Measurements from ENCODE around the gene ZFP90.
A peak's percentile ranks its signal among the peaks of the same experiment; 100 is the strongest.

ZFP90 gene

GRCh38 chr16:68575082-68575481 lies 36.0 kb downstream of the ZFP90 start:
- TF ChIP-seq, protein P1, sequence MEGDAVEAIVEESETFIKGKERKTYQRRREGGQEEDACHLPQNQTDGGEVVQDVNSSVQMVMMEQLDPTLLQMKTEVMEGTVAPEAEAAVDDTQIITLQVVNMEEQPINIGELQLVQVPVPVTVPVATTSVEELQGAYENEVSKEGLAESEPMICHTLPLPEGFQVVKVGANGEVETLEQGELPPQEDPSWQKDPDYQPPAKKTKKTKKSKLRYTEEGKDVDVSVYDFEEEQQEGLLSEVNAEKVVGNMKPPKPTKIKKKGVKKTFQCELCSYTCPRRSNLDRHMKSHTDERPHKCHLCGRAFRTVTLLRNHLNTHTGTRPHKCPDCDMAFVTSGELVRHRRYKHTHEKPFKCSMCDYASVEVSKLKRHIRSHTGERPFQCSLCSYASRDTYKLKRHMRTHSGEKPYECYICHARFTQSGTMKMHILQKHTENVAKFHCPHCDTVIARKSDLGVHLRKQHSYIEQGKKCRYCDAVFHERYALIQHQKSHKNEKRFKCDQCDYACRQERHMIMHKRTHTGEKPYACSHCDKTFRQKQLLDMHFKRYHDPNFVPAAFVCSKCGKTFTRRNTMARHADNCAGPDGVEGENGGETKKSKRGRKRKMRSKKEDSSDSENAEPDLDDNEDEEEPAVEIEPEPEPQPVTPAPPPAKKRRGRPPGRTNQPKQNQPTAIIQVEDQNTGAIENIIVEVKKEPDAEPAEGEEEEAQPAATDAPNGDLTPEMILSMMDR (IDR thresholded peaks at IDR 0.05; ENCODE audit: low read depth, low read length) = no peak
- DNase-seq (ENCODE audit: low read depth, low spot score) = no peak
- in situ Hi-C loops (cut with HindIII; ENCODE audit: low sequenced_read_pairs) = no loop called here
- H3K4me3 ChIP-seq (ENCODE audit: low read depth, low read length) = no peak overlapping the region

DNA sequence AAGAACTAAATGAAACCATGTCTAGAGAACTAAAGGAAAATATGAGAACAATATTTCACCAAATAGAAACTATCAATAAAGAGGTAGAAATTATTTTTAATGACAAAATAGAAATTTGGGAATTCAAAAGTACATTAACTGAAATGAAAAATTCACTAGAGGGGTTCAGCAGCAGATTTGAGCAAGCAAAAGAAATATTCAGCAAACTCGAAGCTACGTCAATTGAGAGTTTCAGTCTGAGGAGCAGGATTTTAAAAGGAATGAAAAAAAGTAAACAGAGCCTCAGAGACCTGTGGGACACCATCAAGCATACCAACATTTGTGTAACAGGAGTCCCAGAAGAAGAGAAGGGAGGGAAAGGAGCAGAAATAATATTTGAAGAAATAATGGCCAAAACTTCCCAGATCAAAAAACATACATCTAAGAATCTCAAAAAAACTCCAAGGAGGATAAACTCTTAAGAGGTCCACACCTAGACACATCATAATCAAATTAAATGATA lies 38.3 kb downstream of the ZFP90 start:
- in situ Hi-C loops (cut with HindIII; ENCODE audit: low sequenced_read_pairs) = no loop called here
- TF ChIP-seq, protein P1 (IDR thresholded peaks at IDR 0.05; ENCODE audit: low read depth, low read length) = no peak
- no peak overlapping the region for H3K4me3 ChIP-seq (ENCODE audit: low read depth, low read length)
- DNase-seq (ENCODE audit: low read depth, low spot score) = no peak

GRCh38 chr16:68590201-68590994 lies 51.3 kb downstream of the ZFP90 start:
- H3K4me3 ChIP-seq (ENCODE audit: low read depth, low read length) = no peak overlapping the region
- TF ChIP-seq, protein P1 (IDR thresholded peaks at IDR 0.05; ENCODE audit: low read depth, low read length) = peak; percentile 82
- in situ Hi-C loops (cut with HindIII; ENCODE audit: low sequenced_read_pairs) = no loop called here
- DNase-seq (ENCODE audit: low read depth, low spot score) = peak; percentile 43

DNA sequence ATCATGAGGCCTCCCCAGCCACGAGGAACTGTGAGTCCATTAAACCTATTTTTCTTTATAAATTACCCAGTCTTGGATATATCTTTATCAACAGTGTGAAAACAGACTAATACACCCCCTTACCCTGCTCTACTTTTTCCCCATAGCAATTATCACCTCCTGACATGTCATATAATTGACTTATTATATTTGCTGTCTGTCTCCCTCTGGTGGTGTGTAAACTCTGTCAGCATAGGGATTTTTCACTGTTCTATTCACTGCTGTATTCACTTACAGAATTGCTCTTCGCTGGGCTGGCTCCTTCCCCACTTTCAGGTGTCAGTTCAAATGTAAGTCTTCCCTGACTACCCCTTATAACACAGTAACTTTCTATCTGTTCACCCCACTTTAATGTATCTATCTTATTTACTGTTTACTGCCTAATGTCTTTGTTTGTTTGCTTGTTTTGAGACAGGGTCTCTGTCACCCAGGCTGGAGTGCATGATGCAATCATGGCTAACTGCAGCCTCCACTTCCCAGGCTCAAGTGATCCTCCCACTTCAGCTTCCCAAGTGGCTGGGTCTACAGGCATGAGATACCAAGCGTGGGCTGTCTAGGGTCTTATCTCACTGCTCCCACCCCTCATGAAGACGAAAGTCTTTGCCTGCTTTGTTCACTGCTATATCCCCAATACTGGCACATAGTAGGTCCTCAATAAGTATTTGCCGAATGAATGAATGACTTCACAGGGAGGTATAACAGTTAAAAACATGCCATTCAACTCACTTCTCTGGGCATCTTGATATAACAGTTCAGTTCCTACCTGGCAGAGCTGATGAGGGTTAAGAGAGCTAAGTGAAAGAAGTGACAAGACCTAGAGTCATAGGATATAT lies 53.6 kb downstream of the ZFP90 start:
- H3K4me3 ChIP-seq (ENCODE audit: low read depth, low read length) = no peak overlapping the region
- DNase-seq (ENCODE audit: low read depth, low spot score) = no peak
- TF ChIP-seq, protein P1 (IDR thresholded peaks at IDR 0.05; ENCODE audit: low read depth, low read length) = peak; percentile 28
- in situ Hi-C loops (cut with HindIII; ENCODE audit: low sequenced_read_pairs) = no loop called here

DNA sequence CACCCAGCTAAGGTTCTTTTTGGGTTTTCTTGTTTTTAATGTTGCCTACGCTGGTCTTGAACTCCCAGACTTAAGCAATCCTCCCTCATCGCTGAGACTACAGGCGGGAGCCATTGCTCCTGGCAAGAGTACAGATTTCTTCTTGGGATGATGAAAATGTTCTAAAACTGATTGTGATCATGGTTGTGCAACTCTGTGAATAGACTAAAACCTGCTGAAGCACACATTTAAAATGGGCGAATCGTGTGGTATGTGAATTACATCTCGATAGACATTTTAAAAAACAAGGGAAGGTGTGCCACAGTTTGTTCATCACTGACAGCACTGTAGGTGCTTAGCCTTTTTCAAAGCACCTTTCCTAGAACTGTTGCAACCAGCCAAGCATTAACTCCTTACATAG lies 57.2 kb downstream of the ZFP90 start:
- no peak for DNase-seq (ENCODE audit: low read depth, low spot score)
- TF ChIP-seq, protein P1 (IDR thresholded peaks at IDR 0.05; ENCODE audit: low read depth, low read length) = no peak
- H3K4me3 ChIP-seq (ENCODE audit: low read depth, low read length) = no peak overlapping the region
- in situ Hi-C loops (cut with HindIII; ENCODE audit: low sequenced_read_pairs) = no loop called here

- H3K4me3 ChIP-seq (ENCODE audit: low read depth, low read length) = no peak overlapping the region
- TF ChIP-seq, protein P1 (IDR thresholded peaks at IDR 0.05; ENCODE audit: low read depth, low read length) = no peak
- no peak for DNase-seq (ENCODE audit: low read depth, low spot score)
- in situ Hi-C loops (cut with HindIII; ENCODE audit: low sequenced_read_pairs) = no loop called here
Measured at GRCh38 chr16:68599586-68599985, 60.5 kb downstream of the ZFP90 start.

Data from astrocyte of the spinal cord (primary cell).